IPS DF 6.9 (cell line): ENCODE data around the gene TSPO.

Experiments
- DNase-seq: peaks from one replicate; pipeline ENCODE4 v3.0.0-alpha.2; 2013; ENCODE audit warnings: low read depth, low spot score
- H3K27ac ChIP-seq: one replicate; pipeline ENCODE4 v1.5.1; 2013; ENCODE audit warnings: low read length, control low read depth
- H3K27me3 ChIP-seq: 2 replicates; pipeline ENCODE4 v1.6.1; 2013; ENCODE audit warnings: mild to moderate bottlenecking, low read length; ENCODE audit not compliant: control insufficient read depth, insufficient read depth
- H3K36me3 ChIP-seq: 2 replicates; pipeline ENCODE4 v1.6.1; 2013; ENCODE audit warnings: low read length; ENCODE audit not compliant: control insufficient read depth, insufficient read depth
- H3K4me1 ChIP-seq: 2 replicates; pipeline ENCODE4 v1.6.1; 2013; ENCODE audit warnings: low read length; ENCODE audit not compliant: control insufficient read depth, insufficient read depth
- H3K4me3 ChIP-seq: 2 replicates; pipeline ENCODE4 v1.5.1; 2013; ENCODE audit warnings: mild to moderate bottlenecking, low read length
- H3K9me3 ChIP-seq: 2 replicates; pipeline ENCODE4 v1.6.1; 2013; ENCODE audit warnings: low read length, inconsistent platforms; ENCODE audit not compliant: control insufficient read depth, insufficient read depth
- WGBS: extraction: QIAGEN DNeasy Blood & Tissue Kit; methylation state at CpG from one replicate; pipeline ENCODE4 v1.1.7; 2013; ENCODE audit warnings: mixed read lengths, missing lambda C conversion rate; ENCODE audit not compliant: insufficient read length, insufficient coverage; 5-methylcytosine and 5-hydroxymethylcytosine counted together

The TSPO gene

DNA sequence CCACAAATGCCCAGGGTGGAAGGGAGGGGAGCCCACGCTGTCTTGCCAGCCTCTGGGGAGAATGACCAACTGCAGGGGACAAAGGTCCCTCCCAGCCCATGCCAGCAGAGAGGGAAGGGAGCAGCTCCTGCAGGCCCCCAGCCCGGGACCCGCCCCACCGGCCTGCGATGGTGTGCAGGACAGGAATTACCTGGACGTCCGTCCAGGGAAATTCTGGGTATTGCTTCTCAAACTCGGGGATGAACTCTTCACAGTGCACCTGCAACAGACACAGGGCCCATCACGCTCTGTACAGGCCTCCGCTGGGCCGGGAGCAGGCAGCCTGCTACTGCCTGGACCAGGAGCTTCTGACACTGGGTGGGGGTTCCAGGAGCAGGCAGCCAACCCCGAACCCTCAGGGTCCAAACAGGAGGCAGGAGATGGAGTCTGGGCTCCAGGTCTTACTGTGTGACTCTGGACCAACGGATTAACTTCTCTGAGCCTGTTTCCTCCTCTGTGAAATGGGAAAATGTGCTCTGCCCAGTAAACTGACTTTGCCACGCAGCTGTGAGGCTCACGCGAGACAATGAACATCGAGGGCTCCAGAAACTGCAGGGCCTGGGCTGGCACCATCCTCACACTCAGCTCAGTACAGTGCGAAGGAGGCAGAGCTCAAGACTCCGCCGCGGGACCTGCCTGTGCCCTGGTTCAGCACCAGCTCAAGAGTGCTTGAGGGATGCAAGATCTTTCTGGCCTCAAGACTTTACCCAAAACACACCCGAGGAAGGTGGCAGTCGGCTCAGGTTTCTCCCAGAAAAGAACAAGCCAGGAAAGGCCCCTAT is 18.2 kb downstream of the TSPO start:
- no peaks in the 10 kb centered on the region for H3K27me3 ChIP-seq
- peaks cover 51% of the 10 kb centered on the region for H3K36me3 ChIP-seq
- H3K9me3 ChIP-seq: no peaks in the 10 kb centered on the region
- no peak overlapping the region for H3K27ac ChIP-seq
- no CpG with 5 or more reads among the region's 23 CpGs for WGBS
- H3K4me1 ChIP-seq: no peaks in the 10 kb centered on the region
- no peak for DNase-seq
- H3K4me3 ChIP-seq: no peak overlapping the region

DNA sequence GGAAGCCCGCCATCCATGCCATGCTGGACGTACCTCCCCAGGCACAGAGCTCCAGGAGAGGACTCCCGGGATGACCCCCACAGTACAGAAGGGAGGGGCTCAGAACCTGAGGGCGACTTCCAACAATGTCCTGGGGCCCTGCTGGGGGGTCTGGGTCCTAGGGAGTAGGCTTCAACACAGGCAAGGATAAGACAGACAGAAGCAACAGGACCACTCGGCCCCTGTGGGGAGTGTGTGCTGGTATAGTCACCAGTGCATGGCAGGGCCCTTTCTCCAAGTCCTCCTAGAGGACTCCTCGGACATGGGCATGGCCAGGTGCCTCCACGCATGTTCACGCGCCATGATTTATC is 18.7 kb downstream of the TSPO start:
- Histone ChIP-seq H3K27me3 (no peaks in the 10 kb centered on the region), H3K4me1 (no peaks in the 10 kb centered on the region), H3K9me3 (no peaks in the 10 kb centered on the region), H3K4me3 (no peak overlapping the region), H3K27ac (no peak overlapping the region), H3K36me3 (peaks cover 57% of the 10 kb centered on the region)
- DNase-seq: no peak
- WGBS: no CpG with 5 or more reads among the region's 9 CpGs

DNA sequence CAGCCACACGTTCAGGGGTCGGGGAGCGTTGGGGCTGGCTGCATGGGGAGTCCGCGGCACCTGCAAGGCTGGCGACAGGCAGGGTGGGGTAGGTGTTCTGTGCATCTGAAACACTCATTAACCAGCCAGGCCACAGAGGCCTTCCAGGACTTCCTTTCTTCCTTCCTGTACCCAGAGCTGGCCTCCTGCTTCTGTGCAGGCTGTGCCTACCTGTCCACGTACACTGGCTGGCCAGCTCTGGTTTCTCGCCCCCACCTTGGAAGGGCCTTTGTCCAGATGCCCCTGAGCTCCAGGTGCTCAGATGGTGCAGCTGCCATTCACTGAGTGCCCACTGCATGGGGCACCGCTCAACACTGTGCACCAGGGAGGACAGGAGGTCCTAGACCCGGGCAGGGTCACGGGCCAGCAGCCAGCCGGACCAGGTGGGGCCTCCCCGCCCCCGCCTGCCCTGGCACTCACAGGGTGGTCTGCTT is 19.7 kb downstream of the TSPO start:
- WGBS: no CpG with 5 or more reads among the region's 14 CpGs
- Histone ChIP-seq H3K27ac (no peak overlapping the region), H3K36me3 (peaks cover 64% of the 10 kb centered on the region), H3K4me3 (no peak overlapping the region), H3K27me3 (no peaks in the 10 kb centered on the region), H3K9me3 (no peaks in the 10 kb centered on the region), H3K4me1 (no peaks in the 10 kb centered on the region)
- no peak for DNase-seq

DNA sequence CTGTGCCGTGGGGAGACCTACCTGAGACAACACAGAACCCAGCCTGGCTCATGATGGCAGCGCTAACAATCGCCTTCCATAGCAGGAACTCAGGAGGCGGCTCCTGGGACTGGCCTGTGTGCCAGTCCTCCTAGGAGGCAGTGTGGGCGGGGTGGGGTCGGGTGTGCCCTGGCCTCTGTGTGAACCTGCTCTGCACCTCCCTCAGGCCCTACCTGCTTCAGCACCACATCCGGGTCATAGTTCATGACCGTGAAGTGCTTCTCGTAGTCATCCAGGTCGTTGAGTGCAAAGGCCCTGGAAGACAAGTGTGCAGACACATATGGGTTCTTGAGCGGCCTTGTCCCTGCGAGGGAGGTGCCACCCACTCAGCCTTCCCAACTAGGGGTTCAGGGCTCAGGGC is 20.2 kb downstream of the TSPO start:
- no peak for DNase-seq
- no CpG with 5 or more reads among the region's 12 CpGs for WGBS
- Histone ChIP-seq H3K36me3 (peaks cover 67% of the 10 kb centered on the region), H3K27ac (no peak overlapping the region), H3K27me3 (no peaks in the 10 kb centered on the region), H3K4me1 (no peaks in the 10 kb centered on the region), H3K4me3 (no peak overlapping the region), H3K9me3 (no peaks in the 10 kb centered on the region)

DNA sequence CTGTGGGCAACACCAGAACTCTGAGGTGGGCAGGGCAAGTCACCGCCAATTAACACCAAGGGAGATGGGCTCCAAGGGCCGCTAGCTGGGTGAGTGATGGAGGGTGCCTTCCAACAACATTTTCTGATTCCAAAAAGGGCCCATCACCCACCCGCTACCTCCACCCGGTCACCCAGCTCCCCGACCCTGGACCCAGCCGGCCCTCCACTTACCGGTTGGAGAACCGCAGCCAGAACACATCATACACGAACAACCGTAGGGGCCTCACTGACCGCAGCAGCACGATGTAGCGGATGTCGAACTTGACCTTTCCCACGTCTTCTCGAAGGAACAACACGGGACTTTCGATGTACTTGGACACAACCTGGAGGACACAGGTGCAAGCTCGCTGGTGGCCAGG is 20.8 kb downstream of the TSPO start:
- peaks cover 66% of the 10 kb centered on the region for H3K36me3 ChIP-seq
- no CpG with 5 or more reads among the region's 19 CpGs for WGBS
- no peaks in the 10 kb centered on the region for H3K4me1 ChIP-seq
- DNase-seq: no peak
- H3K27me3 ChIP-seq: no peaks in the 10 kb centered on the region
- no peak overlapping the region for H3K27ac ChIP-seq
- H3K4me3 ChIP-seq: no peak overlapping the region
- no peaks in the 10 kb centered on the region for H3K9me3 ChIP-seq

DNA sequence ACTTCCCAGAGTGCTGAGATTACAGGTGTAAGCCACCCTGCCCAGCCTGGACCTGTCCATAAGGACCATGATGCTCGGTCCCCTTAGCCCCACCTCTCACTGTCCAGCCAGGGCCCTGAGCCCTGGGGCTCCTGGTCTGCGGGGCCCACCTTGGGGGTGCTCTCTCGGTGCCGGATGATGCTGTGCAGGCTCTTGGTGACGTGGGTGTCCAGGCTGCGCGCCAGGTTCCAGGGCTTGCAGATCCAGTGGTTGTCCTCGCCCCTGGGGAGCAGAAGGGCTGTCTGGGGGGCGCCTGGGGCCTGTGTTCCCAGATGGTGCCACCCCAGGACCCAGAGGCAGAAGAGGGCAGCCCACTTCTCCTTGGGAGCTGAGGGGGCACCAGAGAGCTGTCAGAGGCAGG is 22.2 kb downstream of the TSPO start:
- H3K27me3 ChIP-seq: no peaks in the 10 kb centered on the region
- no peak overlapping the region for H3K27ac ChIP-seq
- WGBS: no CpG with 5 or more reads among the region's 9 CpGs
- H3K36me3 ChIP-seq: peaks cover 57% of the 10 kb centered on the region
- no peaks in the 10 kb centered on the region for H3K9me3 ChIP-seq
- H3K4me1 ChIP-seq: no peaks in the 10 kb centered on the region
- H3K4me3 ChIP-seq: no peak overlapping the region
- DNase-seq: no peak

DNA sequence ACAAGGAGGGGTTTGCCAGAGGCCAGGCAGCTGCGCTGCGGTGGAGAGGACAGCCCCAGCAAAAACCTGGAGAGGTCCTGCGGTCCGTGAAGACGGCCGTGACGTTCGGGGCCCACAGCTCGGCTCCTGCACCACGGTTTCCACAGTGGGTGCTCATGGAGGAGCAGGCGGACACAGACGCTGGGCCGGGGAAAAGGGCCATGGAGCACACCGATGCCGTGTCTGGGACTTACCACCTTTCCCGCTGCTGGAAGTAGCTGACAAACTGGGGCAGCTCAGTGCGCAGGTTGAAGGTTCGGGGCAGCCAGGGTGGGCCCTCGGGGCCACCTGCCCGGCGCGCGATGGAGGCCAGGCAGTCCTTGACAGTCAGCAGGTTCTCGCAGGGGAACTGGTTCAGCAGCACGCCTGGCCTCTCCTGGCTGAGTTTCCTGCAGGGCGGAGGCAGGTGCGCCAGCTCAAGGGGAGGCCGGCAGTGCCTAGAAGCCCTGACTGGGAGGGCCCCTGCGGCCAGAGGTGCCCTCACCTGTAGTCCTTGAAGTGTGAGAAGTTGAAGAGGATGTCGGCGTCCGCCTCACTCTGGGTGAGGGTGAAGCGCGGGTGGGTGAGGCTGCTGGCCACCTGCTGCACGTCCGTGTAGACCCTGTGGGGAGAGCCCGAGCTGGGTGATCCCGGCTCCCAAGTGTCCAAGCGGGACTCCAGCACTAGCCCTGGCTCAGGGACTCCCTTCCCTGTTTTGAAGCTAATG is 22.8 kb downstream of the TSPO start:
- peaks cover 58% of the 10 kb centered on the region for H3K36me3 ChIP-seq
- no peak overlapping the region for H3K4me3 ChIP-seq
- no CpG with 5 or more reads among the region's 39 CpGs for WGBS
- no peak overlapping the region for H3K27ac ChIP-seq
- H3K9me3 ChIP-seq: no peaks in the 10 kb centered on the region
- H3K4me1 ChIP-seq: no peaks in the 10 kb centered on the region
- H3K27me3 ChIP-seq: no peaks in the 10 kb centered on the region
- no peak for DNase-seq

DNA sequence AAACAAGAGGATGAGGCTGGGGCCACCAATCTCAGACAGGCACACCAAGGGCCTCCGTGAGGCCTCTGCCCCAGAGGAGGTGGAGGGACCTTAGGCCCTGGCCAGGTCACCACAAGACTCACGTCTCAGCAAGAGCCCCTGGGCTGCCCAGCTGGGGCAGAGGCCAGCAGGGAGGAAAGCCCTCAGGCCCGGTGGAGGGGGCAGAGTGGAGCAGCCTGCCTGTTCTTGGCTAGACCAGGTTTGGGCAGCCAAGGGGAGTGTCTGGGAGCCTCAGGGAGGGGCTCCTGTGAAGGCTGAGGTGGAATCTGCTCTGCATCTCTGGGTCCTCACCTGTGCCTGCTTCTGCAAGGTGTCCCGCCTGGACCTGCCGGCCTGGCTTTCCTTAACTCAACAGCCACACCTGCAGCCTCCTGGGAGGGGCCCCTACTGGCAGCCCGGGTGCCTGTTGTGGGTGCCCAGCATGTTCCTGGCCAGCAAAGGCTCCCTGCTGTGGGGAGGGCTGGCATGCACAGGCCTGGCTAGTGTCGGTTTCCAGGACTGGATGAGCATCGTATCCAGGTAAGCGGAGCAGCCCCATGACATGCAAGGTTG is 23.7 kb downstream of the TSPO start:
- Histone ChIP-seq H3K4me1 (no peaks in the 10 kb centered on the region), H3K4me3 (no peak overlapping the region), H3K9me3 (no peaks in the 10 kb centered on the region), H3K27me3 (no peaks in the 10 kb centered on the region), H3K36me3 (peaks cover 67% of the 10 kb centered on the region), H3K27ac (no peak overlapping the region)
- no peak for DNase-seq
- no CpG with 5 or more reads among the region's 9 CpGs for WGBS

DNA sequence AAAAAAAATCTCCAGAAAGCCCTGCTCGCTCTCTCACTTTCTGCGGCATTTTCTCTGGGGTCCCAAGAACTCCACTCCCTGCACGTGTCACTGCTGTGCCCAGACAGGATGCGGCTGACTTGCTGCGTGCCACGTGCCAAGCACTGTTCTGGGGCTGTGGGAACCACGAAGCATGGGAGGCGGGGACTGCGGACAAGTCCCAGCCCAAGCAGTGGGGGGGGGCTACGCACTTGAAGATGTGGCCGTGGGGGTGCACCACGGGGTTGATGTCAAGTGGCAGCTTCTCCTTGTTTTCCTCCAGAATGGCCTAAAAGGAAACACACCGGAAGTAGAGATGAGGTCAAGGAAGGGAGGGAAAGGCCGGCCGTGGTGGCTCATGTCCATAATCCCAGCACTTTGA is 24.7 kb downstream of the TSPO start:
- WGBS: no CpG with 5 or more reads among the region's 15 CpGs
- H3K4me3 ChIP-seq: no peak overlapping the region
- H3K9me3 ChIP-seq: no peaks in the 10 kb centered on the region
- H3K36me3 ChIP-seq: peaks cover 70% of the 10 kb centered on the region
- H3K4me1 ChIP-seq: no peaks in the 10 kb centered on the region
- H3K27ac ChIP-seq: no peak overlapping the region
- DNase-seq: no peak
- no peaks in the 10 kb centered on the region for H3K27me3 ChIP-seq

DNA sequence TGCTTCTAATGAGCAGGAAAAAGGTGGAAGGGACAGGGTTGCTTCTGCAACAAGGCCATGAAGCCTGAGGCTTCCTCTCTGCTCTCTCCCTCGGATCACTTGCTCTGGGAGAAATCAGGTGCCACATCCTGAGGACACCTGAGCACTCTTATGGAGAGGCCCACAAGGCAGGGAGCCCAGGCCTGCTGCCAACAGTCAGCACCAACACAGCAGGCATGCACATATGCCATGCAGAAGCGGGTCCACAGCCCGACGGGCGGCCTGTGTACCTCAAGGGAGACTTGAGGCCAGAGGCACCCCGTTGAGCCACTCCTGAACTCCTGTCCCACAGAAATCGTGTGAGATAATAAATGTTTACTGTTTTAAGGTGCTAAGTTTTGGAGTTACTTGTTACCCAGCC is 26.1 kb downstream of the TSPO start:
- no CpG with 5 or more reads among the region's 7 CpGs for WGBS
- H3K4me3 ChIP-seq: no peak overlapping the region
- no peaks in the 10 kb centered on the region for H3K4me1 ChIP-seq
- H3K36me3 ChIP-seq: peaks cover 62% of the 10 kb centered on the region
- no peak for DNase-seq
- H3K27ac ChIP-seq: no peak overlapping the region
- H3K9me3 ChIP-seq: no peaks in the 10 kb centered on the region
- H3K27me3 ChIP-seq: no peaks in the 10 kb centered on the region
